DND-41 (cell line): ENCODE data around the gene CLASP1.
"Not testable (repeated sequence)": the region's sequence is repeated elsewhere in the genome, so short reads cannot be mapped to it uniquely, and the experiment has no call there.

Source experiments
- EZH2 ChIP-seq: IDR thresholded peaks from 3 replicates; pipeline ENCODE4 v1.6.1; 2012; ENCODE audit warnings: borderline replicate concordance, low read depth, mild to moderate bottlenecking, moderate library complexity, low read length, inconsistent platforms; ENCODE audit not compliant: severe bottlenecking
- TF ChIP-seq, protein P1 (sequence below): IDR thresholded peaks from 2 replicates; pipeline ENCODE4 v1.5.1; 2012; ENCODE audit warnings: borderline replicate concordance, low read length, moderate library complexity, mild to moderate bottlenecking; ENCODE audit not compliant: poor library complexity, severe bottlenecking; ENCODE audit errors: extremely low read depth

DNA sequence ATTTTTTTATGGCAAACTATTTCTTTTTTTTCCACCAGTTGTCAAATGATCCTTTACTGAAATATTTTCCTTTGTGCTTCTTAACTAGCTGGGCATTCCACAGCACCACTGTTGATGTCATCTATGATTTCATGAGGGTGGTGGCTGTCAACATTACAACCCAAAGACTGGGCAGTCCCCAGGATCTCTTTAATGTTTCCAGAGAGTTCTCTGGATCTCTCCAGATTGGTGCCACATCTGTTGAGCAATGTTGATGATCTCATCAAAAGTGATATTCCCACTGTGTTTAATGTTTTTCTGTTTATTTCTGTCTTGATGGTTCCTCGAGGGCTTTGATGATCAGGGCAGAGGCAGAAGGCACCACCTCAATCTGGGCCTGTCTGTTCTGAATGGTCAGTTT is 9.1 kb upstream of the CLASP1 start:
- TF ChIP-seq, protein P1, sequence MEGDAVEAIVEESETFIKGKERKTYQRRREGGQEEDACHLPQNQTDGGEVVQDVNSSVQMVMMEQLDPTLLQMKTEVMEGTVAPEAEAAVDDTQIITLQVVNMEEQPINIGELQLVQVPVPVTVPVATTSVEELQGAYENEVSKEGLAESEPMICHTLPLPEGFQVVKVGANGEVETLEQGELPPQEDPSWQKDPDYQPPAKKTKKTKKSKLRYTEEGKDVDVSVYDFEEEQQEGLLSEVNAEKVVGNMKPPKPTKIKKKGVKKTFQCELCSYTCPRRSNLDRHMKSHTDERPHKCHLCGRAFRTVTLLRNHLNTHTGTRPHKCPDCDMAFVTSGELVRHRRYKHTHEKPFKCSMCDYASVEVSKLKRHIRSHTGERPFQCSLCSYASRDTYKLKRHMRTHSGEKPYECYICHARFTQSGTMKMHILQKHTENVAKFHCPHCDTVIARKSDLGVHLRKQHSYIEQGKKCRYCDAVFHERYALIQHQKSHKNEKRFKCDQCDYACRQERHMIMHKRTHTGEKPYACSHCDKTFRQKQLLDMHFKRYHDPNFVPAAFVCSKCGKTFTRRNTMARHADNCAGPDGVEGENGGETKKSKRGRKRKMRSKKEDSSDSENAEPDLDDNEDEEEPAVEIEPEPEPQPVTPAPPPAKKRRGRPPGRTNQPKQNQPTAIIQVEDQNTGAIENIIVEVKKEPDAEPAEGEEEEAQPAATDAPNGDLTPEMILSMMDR, result not testable (repeated sequence)
- TF ChIP-seq EZH2, result not testable (repeated sequence)
